ENCODE results near the gene SLC15A2. TPM values are rescaled to one million over a fixed set of nuclear protein-coding genes. Genes with fewer than 3 reads are reported as not detected.

Gene SLC15A2
- total RNA-seq, 3 donors from 2014 or later (not counting 1 experiment from before 2014, with no cell fraction given): 0.78 to 4.4 (median 2.2) TPM

DNA sequence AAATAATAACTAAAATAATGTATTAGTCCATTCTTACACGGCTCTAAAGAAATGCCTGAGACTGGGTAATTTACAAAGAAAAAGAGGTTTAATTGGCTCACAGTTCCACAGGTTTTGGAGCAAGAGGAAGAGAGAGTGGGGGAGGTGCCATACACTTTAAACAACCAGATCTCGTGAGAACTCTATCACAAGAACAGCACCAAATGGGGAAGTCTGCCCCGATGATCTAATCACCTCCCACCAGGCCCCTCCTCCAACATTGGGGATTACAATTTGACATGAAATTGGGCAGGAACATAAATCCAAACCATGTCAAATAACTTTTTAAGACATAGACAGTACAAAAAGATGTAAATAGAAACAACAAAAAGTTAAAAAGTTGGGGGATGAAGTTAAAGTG is 64.6 kb downstream of the SLC15A2 start:
- Mint-ChIP-seq H3K9me3 (peaks cover 2 to 3% of the 10 kb centered on the region in 2 donors), H3K36me3 (no peaks in the 10 kb centered on the region), H3K4me1 (no peaks in the 10 kb centered on the region), H3K27ac (no peak overlapping the region), H3K4me3 (no peak overlapping the region), H3K27me3 (ENCODE audit: low read depth in 2 of 2) (peaks cover 0 to 4% of the 10 kb centered on the region in 2 donors)
- TF ChIP-seq, protein P1, sequence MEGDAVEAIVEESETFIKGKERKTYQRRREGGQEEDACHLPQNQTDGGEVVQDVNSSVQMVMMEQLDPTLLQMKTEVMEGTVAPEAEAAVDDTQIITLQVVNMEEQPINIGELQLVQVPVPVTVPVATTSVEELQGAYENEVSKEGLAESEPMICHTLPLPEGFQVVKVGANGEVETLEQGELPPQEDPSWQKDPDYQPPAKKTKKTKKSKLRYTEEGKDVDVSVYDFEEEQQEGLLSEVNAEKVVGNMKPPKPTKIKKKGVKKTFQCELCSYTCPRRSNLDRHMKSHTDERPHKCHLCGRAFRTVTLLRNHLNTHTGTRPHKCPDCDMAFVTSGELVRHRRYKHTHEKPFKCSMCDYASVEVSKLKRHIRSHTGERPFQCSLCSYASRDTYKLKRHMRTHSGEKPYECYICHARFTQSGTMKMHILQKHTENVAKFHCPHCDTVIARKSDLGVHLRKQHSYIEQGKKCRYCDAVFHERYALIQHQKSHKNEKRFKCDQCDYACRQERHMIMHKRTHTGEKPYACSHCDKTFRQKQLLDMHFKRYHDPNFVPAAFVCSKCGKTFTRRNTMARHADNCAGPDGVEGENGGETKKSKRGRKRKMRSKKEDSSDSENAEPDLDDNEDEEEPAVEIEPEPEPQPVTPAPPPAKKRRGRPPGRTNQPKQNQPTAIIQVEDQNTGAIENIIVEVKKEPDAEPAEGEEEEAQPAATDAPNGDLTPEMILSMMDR (IDR thresholded peaks at IDR 0.05): no peak
- no peak overlapping the region for H3K4me3 ChIP-seq (ENCODE audit: low read length)
- no peak for ATAC-seq
- WGBS (ENCODE audit: insufficient coverage): 63% methylated on average over 3 of the region's 3 CpGs
- intact Hi-C loops (cut with micrococcal nuclease): no loop called here
- H3K27me3 ChIP-seq (ENCODE audit: control insufficient read depth, insufficient read depth, low read length): no peaks in the 10 kb centered on the region
- no peaks in the 10 kb centered on the region for H3K36me3 ChIP-seq (ENCODE audit: control insufficient read depth, insufficient read depth, low read length)
- no peaks in the 10 kb centered on the region for H3K9me3 ChIP-seq (ENCODE audit: control insufficient read depth, insufficient read depth, low read length)
- no peaks in the 10 kb centered on the region for H3K4me1 ChIP-seq (ENCODE audit: control insufficient read depth, insufficient read depth, low read length)
- DNase-seq: no peak
- H3K27ac ChIP-seq (ENCODE audit: low read length): no peak overlapping the region

DNA sequence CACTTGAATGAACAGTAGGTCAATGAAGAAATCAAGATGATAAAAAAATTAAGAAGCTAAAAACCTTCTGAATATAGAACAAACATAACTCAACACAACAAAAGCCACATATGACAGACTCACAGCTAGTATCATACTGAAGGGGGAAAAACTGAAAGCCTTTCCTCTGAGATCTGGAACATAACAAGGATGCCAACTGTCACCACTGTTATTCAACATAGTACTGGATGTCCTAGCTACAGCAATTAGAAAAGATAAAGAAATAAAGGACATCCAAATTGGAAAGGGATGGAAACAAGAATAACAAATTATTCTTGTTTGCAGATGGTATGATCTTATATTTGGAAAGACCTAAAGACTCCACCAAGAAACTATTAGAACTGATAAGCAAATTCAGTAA is 67.1 kb downstream of the SLC15A2 start:
- DNase-seq: no peak
- peaks cover 0 to 4% of the 10 kb centered on the region in 2 donors for H3K27me3 Mint-ChIP-seq (ENCODE audit: low read depth in 2 of 2)
- H3K36me3 Mint-ChIP-seq: no peaks in the 10 kb centered on the region
- ATAC-seq: no peak
- no peak overlapping the region for H3K4me3 Mint-ChIP-seq
- Histone ChIP-seq H3K27ac (ENCODE audit: low read length) (no peak overlapping the region), H3K4me1 (ENCODE audit: control insufficient read depth, insufficient read depth, low read length) (no peaks in the 10 kb centered on the region), H3K4me3 (ENCODE audit: low read length) (no peak overlapping the region), H3K36me3 (ENCODE audit: control insufficient read depth, insufficient read depth, low read length) (no peaks in the 10 kb centered on the region), H3K27me3 (ENCODE audit: control insufficient read depth, insufficient read depth, low read length) (no peaks in the 10 kb centered on the region), H3K9me3 (ENCODE audit: control insufficient read depth, insufficient read depth, low read length) (no peaks in the 10 kb centered on the region)
- peaks cover 2 to 7% of the 10 kb centered on the region in 2 donors for H3K9me3 Mint-ChIP-seq
- no peaks in the 10 kb centered on the region for H3K4me1 Mint-ChIP-seq
- intact Hi-C loops (cut with micrococcal nuclease): no loop called here
- no peak overlapping the region for H3K27ac Mint-ChIP-seq
- TF ChIP-seq, protein P1 (IDR thresholded peaks at IDR 0.05): no peak

DNA sequence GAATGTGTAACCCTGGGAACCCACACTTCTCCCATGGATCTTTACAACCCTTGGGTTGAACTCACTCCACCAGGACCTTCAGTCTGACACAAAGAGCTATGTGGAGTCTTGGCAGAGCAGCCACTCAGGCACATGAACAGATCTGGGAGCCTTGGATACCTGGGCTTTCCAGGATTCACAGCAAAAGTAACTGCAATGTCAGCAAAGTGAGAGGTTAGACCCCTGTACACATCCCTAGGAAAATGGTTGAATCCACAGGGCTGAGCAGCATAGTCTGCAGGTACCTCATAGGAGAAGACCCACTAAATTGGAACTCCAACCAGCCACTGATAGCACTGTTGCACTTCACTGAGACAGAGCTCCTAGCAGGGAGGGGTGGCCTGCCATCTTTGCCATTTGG is 68.2 kb downstream of the SLC15A2 start:
- Histone ChIP-seq H3K4me3 (ENCODE audit: low read length) (no peak overlapping the region), H3K36me3 (ENCODE audit: control insufficient read depth, insufficient read depth, low read length) (no peaks in the 10 kb centered on the region), H3K4me1 (ENCODE audit: control insufficient read depth, insufficient read depth, low read length) (no peaks in the 10 kb centered on the region), H3K9me3 (ENCODE audit: control insufficient read depth, insufficient read depth, low read length) (no peaks in the 10 kb centered on the region), H3K27me3 (ENCODE audit: control insufficient read depth, insufficient read depth, low read length) (no peaks in the 10 kb centered on the region), H3K27ac (ENCODE audit: low read length) (no peak overlapping the region)
- no peak overlapping the region for H3K4me3 Mint-ChIP-seq
- ATAC-seq: no peak
- TF ChIP-seq, protein P1 (IDR thresholded peaks at IDR 0.05): no peak
- H3K27me3 Mint-ChIP-seq (ENCODE audit: low read depth in 2 of 2): peaks cover 0 to 4% of the 10 kb centered on the region in 2 donors
- no peak overlapping the region for H3K27ac Mint-ChIP-seq
- no peaks in the 10 kb centered on the region for H3K36me3 Mint-ChIP-seq
- DNase-seq: no peak
- no peaks in the 10 kb centered on the region for H3K4me1 Mint-ChIP-seq
- intact Hi-C loops (cut with micrococcal nuclease): no loop called here
- peaks cover 0 to 8% of the 10 kb centered on the region in 2 donors for H3K9me3 Mint-ChIP-seq

DNA sequence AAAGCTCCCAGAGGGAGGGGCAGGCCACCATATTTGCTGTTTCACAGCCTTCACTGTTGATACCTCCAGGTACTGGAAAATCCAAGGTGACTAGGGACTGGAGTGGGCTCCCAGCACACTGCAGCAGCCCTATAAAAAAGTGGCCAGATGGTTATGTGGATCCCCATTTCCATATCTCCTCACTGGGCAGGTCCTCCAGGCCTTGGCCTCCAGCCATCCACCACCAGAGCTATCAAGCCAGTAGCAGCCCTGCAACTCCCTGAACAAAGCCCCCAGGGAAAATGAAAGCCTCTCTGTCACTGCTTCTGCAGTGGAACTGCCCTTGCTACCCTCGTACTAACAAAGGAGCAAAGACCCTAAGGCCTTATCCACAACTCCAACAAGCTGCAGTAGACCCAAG is 69.4 kb downstream of the SLC15A2 start:
- WGBS (ENCODE audit: insufficient coverage): 84% methylated on average over 1 of the region's 1 CpG
- ATAC-seq: no peak

More for the DNA sequence above, 69.4 kb downstream of the SLC15A2 start:
- Histone ChIP-seq H3K4me3 (ENCODE audit: low read length) (no peak overlapping the region), H3K36me3 (ENCODE audit: control insufficient read depth, insufficient read depth, low read length) (no peaks in the 10 kb centered on the region), H3K9me3 (ENCODE audit: control insufficient read depth, insufficient read depth, low read length) (no peaks in the 10 kb centered on the region), H3K27me3 (ENCODE audit: control insufficient read depth, insufficient read depth, low read length) (no peaks in the 10 kb centered on the region), H3K27ac (ENCODE audit: low read length) (no peak overlapping the region), H3K4me1 (ENCODE audit: control insufficient read depth, insufficient read depth, low read length) (no peaks in the 10 kb centered on the region)
- no peaks in the 10 kb centered on the region for H3K36me3 Mint-ChIP-seq
- no peak overlapping the region for H3K4me3 Mint-ChIP-seq
- H3K27me3 Mint-ChIP-seq (ENCODE audit: low read depth in 2 of 2): peaks cover 0 to 4% of the 10 kb centered on the region in 2 donors
- H3K9me3 Mint-ChIP-seq: peaks cover 0 to 8% of the 10 kb centered on the region in 2 donors
- intact Hi-C loops (cut with micrococcal nuclease): no loop called here
- H3K4me1 Mint-ChIP-seq: no peaks in the 10 kb centered on the region
- TF ChIP-seq, protein P1 (IDR thresholded peaks at IDR 0.05): no peak
- no peak for DNase-seq
- H3K27ac Mint-ChIP-seq: no peak overlapping the region
